HG03575 (cell line): ENCODE results near the gene PPFIA3.

ENCODE experiments used
- ATAC-seq: cut with Tn5 transposase; IDR thresholded peaks from one replicate; pipeline ENCODE4 v1.9.1; 2021; ENCODE audit not compliant: unreplicated experiment, insufficient number of reproducible peaks, low FRiP score; ENCODE audit errors: extremely low read depth

PPFIA3 gene

GRCh38 chr19:49098795-49099194 is 20.5 kb upstream of the PPFIA3 start:
- no peak for ATAC-seq

- no peak for ATAC-seq
Observed at GRCh38 chr19:49101160-49101559, 18.2 kb upstream of the PPFIA3 start.

GRCh38 chr19:49102303-49102702 is 17.0 kb upstream of the PPFIA3 start:
- ATAC-seq, result no peak

- no peak for ATAC-seq
Observed at GRCh38 chr19:49103331-49104085, 15.8 kb upstream of the PPFIA3 start.

GRCh38 chr19:49104229-49104864 is 15.0 kb upstream of the PPFIA3 start:
- no peak for ATAC-seq

- ATAC-seq, result no peak
Observed at GRCh38 chr19:49106648-49107135, 12.7 kb upstream of the PPFIA3 start.

- no peak for ATAC-seq
Observed at GRCh38 chr19:49107625-49108459, 11.5 kb upstream of the PPFIA3 start.

- no peak for ATAC-seq
Observed at GRCh38 chr19:49109051-49109450, 10.3 kb upstream of the PPFIA3 start.

GRCh38 chr19:49109569-49110233 is 9.6 kb upstream of the PPFIA3 start:
- no peak for ATAC-seq

GRCh38 chr19:49110567-49110966 is 8.8 kb upstream of the PPFIA3 start:
- no peak for ATAC-seq

- no peak for ATAC-seq
Observed at GRCh38 chr19:49111218-49111998, 7.9 kb upstream of the PPFIA3 start.

- no peak for ATAC-seq
Observed at GRCh38 chr19:49113762-49114629, 5.3 kb upstream of the PPFIA3 start, which contains the start of gene LIN7B. TSS of gene LIN7B (plus strand) at chr19:49114370. CDS start at chr19:49114405, 35 bp downstream.

- ATAC-seq, result no peak
Observed at GRCh38 chr19:49114630-49115363, 4.5 kb upstream of the PPFIA3 start.

GRCh38 chr19:49116544-49116943 is 2.8 kb upstream of the PPFIA3 start:
- ATAC-seq, result no peak

GRCh38 chr19:49117677-49118564 is 1.4 kb upstream of the PPFIA3 start:
- no peak for ATAC-seq
